Heart right ventricle (tissue), 16 donors: ENCODE measurements around the gene COQ8B. TPM values are rescaled to one million over a fixed set of nuclear protein-coding genes. Genes with fewer than 3 reads are reported as not detected.

Source experiments
- ATAC-seq, 8 donors: fragments of 200-7000 bp; cut with Tn5 transposase; one replicate each; pipeline ENCODE4 v1.9.1; 2020; ENCODE audit warnings: mild to moderate bottlenecking in 8 of 8, moderate library complexity in 8 of 8, moderate number of reproducible peaks in 1 of 8
- DNase-seq, 2 donors: peaks; one replicate each; pipeline ENCODE4 v3.0.0-alpha.2; 2020
- H3K27ac ChIP-seq, 10 donors: fragments of 200-600 bp; sonication (generic) in 2 of 10; one replicate each; pipeline versions ENCODE4 v1.5.0 to v1.8.0; 2020 to 2022; ENCODE audit warnings: mild to moderate bottlenecking in 3 of 10
- H3K27me3 ChIP-seq, 7 donors: fragments of 200-600 bp; one replicate each; pipeline ENCODE4 v1.8.0; 2021 to 2022; ENCODE audit warnings: mild to moderate bottlenecking in 2 of 7
- H3K36me3 ChIP-seq, 9 donors: fragments of 200-600 bp; sonication (generic) in 1 of 9; one replicate each; pipeline versions ENCODE4 v1.5.0 to v1.8.0; 2020 to 2022; ENCODE audit warnings: mild to moderate bottlenecking in 2 of 9
- H3K4me1 ChIP-seq, 9 donors: fragments of 200-600 bp; sonication (generic) in 1 of 9; one replicate each; pipeline versions ENCODE4 v1.5.0 to v1.8.0; 2020 to 2022; ENCODE audit warnings: mild to moderate bottlenecking in 4 of 9
- H3K4me3 ChIP-seq, 10 donors: fragments of 200-600 bp; sonication (generic) in 2 of 10; one replicate each; pipeline versions ENCODE4 v1.5.0 to v1.8.0; 2020 to 2022; ENCODE audit warnings: mild to moderate bottlenecking in 7 of 10, moderate library complexity in 2 of 10
- H3K9me3 ChIP-seq, 11 donors: fragments of 200-600 bp in 10 of 11; sonication (generic) in 2 of 11; one replicate each; pipeline versions ENCODE4 v1.5.0 to v1.8.0; 2013 to 2022; ENCODE audit warnings: mild to moderate bottlenecking in 2 of 11, control low read depth in 1 of 11, moderate library complexity in 1 of 11
- WGBS, 2 donors: extraction: QIAGEN DNeasy Blood & Tissue Kit; methylation state at CpG; one replicate each; pipeline ENCODE4 v1.1.7; 2013; ENCODE audit warnings: inconsistent platforms in 1 of 2; 5-methylcytosine and 5-hydroxymethylcytosine counted together
- intact Hi-C, 10 donors: fragments of 100-400 bp; cut with DNase I; formaldehyde crosslinking; loops; one replicate each; pipeline versions ENCODE4 v1.11.1 to v1.14.2; 2022
- polyA plus RNA-seq, 2 donors: library from polyadenylated mRNA; stranded (reverse); fragments of 200-250 nt; gene quantifications; one replicate each; pipeline ENCODE4 v1.2.3, GENCODE V29; 2013
- total RNA-seq, 10 donors: library from RNA; stranded (reverse); fragmentation: NEBNext Ultra II Directional in 3 of 10; extraction: Animal tissue kit (Norgen Biotek cat#: 25700) in 3 of 10; gene quantifications; one replicate each; pipeline versions ENCODE4 v1.2.1 to v1.2.4, GENCODE V29; 2021 to 2023
- TF ChIP-seq, protein P1 (sequence below), 9 donors: fragments of 200-600 bp; sonication (generic) in 2 of 9; IDR thresholded peaks; one replicate each; pipeline versions ENCODE4 v1.5.0 to v1.8.0; 2021 to 2022; ENCODE audit warnings: antibody characterized with exemption in 9 of 9, mild to moderate bottlenecking in 5 of 9, moderate library complexity in 1 of 9
- donor health status: Arrhythmogenic right ventricular cardiomyopathy.
- donor health status: ischemic (EF 13 %, LVEDD 7.1; RV severe dilation, severe dysfunction).
- donor health status: healthy with polysubstance abuse.
- donor health status: DM: no; HTN: yes; CAD: no.
- donor health status: DM: no; HTN: no; CAD: no.
- donor health status: ischemic (EF 25% LVEDD 6.9; RV normal size, moderate dysfunction).
- donor health status: ischemic (EF 25% LVEDD 5.7; RV mildly dilated, moderate dysfunction).
- donor health status: healthy.
- donor health status: DM: yes; HTN: yes; CAD: no.
- donor health status: Ischemic cardiomyopathy.
- donor health status: ischemic (EF 35%, LVEDD 5.7; RV mildly dilated, moderate dysfunction).
- donor health status: nonischemic (EF 11% LVEDD 7.7; RV severe dilation, severe dysfunction).
- donor health status: DM: yes; HTN: yes; CAD: no.
- donor health status: PGD.
- donor health status: ischemic (EF 29% LVEDD 5.4; RV normal size, mild dysfunction).
- donor health status: nonischemic (EF 23%, LVEDD 6.1; RV moderate dilation, normal function).

Gene COQ8B
- total and polyA plus RNA-seq, 12 donors: 17.9 to 34.4 (median 27.5) TPM

GRCh38 chr19:40667602-40668001 lies 49.1 kb downstream of the COQ8B start:
- intact Hi-C loops: loop anchor here in 3 of 10 donors (10.0 kb wide), 3 partner anchors 307 to 597 kb away; partner anchors contain the start of gene HNRNPUL1 (in 1 of the 3)
- WGBS, 2 donors: 94 to 95% methylated on average over 14 of the region's 14 CpGs
- H3K27me3 ChIP-seq: no peaks in the 10 kb centered on the region
- no peak for DNase-seq
- H3K9me3 ChIP-seq: no peaks in the 10 kb centered on the region
- peaks cover 0 to 23% (median 12%) of the 10 kb centered on the region in 9 donors for H3K4me1 ChIP-seq
- no peak overlapping the region for H3K27ac ChIP-seq
- TF ChIP-seq, protein P1, sequence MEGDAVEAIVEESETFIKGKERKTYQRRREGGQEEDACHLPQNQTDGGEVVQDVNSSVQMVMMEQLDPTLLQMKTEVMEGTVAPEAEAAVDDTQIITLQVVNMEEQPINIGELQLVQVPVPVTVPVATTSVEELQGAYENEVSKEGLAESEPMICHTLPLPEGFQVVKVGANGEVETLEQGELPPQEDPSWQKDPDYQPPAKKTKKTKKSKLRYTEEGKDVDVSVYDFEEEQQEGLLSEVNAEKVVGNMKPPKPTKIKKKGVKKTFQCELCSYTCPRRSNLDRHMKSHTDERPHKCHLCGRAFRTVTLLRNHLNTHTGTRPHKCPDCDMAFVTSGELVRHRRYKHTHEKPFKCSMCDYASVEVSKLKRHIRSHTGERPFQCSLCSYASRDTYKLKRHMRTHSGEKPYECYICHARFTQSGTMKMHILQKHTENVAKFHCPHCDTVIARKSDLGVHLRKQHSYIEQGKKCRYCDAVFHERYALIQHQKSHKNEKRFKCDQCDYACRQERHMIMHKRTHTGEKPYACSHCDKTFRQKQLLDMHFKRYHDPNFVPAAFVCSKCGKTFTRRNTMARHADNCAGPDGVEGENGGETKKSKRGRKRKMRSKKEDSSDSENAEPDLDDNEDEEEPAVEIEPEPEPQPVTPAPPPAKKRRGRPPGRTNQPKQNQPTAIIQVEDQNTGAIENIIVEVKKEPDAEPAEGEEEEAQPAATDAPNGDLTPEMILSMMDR (IDR thresholded peaks at IDR 0.05): no peak
- H3K36me3 ChIP-seq: peaks cover 0 to 60% (median 36%) of the 10 kb centered on the region in 9 donors
- no peak for ATAC-seq
- no peak overlapping the region for H3K4me3 ChIP-seq

DNA sequence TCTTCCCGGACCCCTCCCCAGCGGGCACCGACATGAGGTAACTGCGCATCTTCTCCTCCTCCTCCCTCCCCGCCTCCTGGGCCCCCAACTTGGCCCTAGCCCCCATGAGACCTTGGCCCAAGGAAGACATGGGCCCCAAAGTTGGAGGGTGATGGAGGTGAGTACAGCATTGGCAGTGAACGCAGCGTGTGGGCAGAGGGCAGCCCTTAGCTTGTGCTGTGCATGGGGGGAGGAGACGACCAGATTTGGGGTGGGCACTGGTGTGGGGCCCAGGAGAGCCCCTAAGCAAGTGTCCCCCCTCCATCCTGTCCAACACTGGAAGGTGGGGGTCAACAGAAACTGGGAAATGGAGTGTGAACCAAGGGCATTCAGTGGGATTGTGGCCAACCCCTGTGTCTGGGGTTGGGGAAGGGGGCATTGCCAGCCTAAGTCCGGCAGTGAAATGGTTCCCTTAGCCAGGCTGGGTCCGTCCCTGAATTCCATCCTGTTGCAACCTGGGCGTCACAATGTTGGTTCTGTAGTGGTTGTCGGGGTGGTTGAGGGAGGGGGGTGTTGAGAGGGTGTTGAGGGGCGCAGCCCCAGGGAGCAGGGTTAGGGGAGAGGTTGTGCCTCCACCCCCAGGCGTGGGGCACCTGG lies 49.8 kb downstream of the COQ8B start:
- no peak overlapping the region for H3K4me3 ChIP-seq
- intact Hi-C loops: loop anchor here in 3 of 10 donors (10.0 kb wide), 3 partner anchors 308 to 598 kb away; partner anchors contain the start of gene HNRNPUL1 (in 1 of the 3)
- peaks cover 0 to 53% (median 30%) of the 10 kb centered on the region in 9 donors for H3K36me3 ChIP-seq
- no peaks in the 10 kb centered on the region for H3K9me3 ChIP-seq
- ATAC-seq (no peak), DNase-seq (no peak)
- TF ChIP-seq, protein P1 (IDR thresholded peaks at IDR 0.05): no peak
- H3K27ac ChIP-seq: peak overlapping the region in 1 of 10 donors; percentile 20
- 91 to 92% methylated on average over 14 of the region's 14 CpGs for whole genome bisulfite sequencing, 2 donors
- H3K4me1 ChIP-seq: peaks cover 0 to 28% (median 12%) of the 10 kb centered on the region in 9 donors
- no peaks in the 10 kb centered on the region for H3K27me3 ChIP-seq

DNA sequence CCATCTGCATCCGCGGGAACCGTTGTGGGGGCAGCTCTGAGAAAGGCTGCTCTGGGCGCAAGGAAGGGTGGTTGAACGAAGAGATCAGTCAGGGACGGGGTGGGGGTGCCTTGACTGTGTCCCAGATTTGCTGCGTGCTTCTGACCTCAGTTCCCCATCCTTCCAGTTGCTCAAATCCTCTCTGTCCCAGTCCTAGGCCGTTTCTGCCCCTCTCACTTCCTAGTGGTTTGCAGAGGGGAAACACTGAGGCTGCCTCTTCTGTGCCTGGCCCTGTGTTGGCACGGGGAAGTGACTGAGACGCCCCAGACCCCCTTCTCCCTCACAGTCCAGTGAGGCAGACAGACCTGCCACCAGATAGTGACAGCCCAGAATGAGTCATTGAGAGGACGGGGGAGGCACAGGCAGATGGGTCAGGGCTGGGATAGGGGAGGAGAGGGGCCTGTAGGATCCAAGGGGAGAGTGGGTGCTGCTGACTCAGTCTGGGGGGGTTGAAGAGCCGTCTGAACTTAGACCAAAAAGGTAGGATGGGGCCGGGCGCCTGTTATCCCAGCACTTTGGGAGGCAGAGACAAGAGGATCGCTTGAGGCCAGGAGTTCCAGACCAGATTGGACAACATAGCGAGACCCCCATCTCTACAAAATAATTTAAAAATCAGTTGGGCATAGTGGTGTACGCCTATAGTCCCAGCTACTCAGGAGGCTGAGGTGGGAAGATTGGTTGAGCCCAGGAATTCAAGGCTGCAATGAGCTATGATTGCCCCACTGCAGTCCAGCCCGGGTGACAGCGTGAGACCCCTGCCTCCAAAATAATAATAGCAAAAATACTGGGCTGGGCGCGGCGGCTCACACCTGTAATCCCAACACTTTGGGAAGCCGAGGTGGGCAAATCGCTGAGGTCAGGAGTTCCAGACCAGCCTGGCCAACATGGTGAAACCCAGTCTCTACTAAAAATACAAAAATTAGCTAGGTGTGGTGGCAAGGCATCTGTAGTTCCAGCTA lies 52.7 kb downstream of the COQ8B start:
- peak in 7 of 8 donors; percentile 4 to 73 (median 24) for ATAC-seq
- H3K27me3 ChIP-seq: no peaks in the 10 kb centered on the region
- no peaks in the 10 kb centered on the region for H3K9me3 ChIP-seq
- no peak for DNase-seq
- WGBS, 2 donors: 49 to 52% methylated on average over 24 of the region's 24 CpGs
- intact Hi-C loops: loop anchor here (1.0 to 10.0 kb wide), 17 partner anchors 48 to 601 kb away; partner anchors contain the start of genes ACTMAP (in 3 of the 10), COQ8B (in 2 of the 10), ITPKC (in 2 of the 10) and SNRPA (in 2 of the 10)
- peaks cover 0 to 24% (median 6%) of the 10 kb centered on the region in 9 donors for H3K36me3 ChIP-seq
- H3K4me1 ChIP-seq: peaks cover 0 to 23% (median 12%) of the 10 kb centered on the region in 9 donors
- TF ChIP-seq, protein P1 (IDR thresholded peaks at IDR 0.05): no peak
- peak overlapping the region in 9 of 10 donors; percentile 53 to 83 (median 66) for H3K4me3 ChIP-seq
- peak overlapping the region; percentile 55 to 94 (median 90) for H3K27ac ChIP-seq
